Lower leg skin (tissue), 4 donors: ENCODE data around the gene GNG4. TPM values are rescaled to one million over a fixed set of nuclear protein-coding genes. Genes with fewer than 3 reads are reported as not detected.

ENCODE experiments used
- DNase-seq, 2 donors: peaks; one replicate each; pipeline ENCODE4 v3.0.0-alpha.2; 2019; ENCODE audit warnings: low spot score in 2 of 2
- H3K4me3 ChIP-seq: fragments of 200-600 bp; sonication (generic); 2 replicates; pipeline ENCODE4 v1.5.1; 2017; ENCODE audit warnings: mild to moderate bottlenecking, low read depth; ENCODE audit not compliant: poor library complexity, severe bottlenecking
- POLR2A ChIP-seq, 2 donors: fragments of 450-650 bp; IDR thresholded peaks; one replicate each; pipeline ENCODE4 v1.6.1; 2016 to 2017; ENCODE audit warnings: antibody characterized with exemption in 2 of 2, mild to moderate bottlenecking in 1 of 2, moderate library complexity in 1 of 2
- WGBS, 2 donors: methylation state at CpG; one replicate each; pipeline ENCODE4 v1.1.5; 2018; 5-methylcytosine and 5-hydroxymethylcytosine counted together
- intact Hi-C: fragments of 100-400 bp; cut with DNase I; formaldehyde crosslinking; loops from one replicate; pipeline ENCODE4 v1.15.0; 2023; ENCODE audit warnings: low total_unique reads
- total RNA-seq, 4 donors: library from RNA; depleted of rRNA; stranded (reverse); fragments of >200 nt; gene quantifications; one replicate each; pipeline ENCODE4 v1.1.0, GENCODE V29; 2016
- TF ChIP-seq, protein P1 (sequence below), 3 donors: fragments of 450-650 bp; IDR thresholded peaks; one replicate each; pipeline ENCODE4 v1.5.1; 2016; ENCODE audit warnings: antibody characterized with exemption in 3 of 3, mild to moderate bottlenecking in 3 of 3, moderate library complexity in 2 of 3

Gene GNG4
- total RNA-seq, 4 donors from 2014 or later, result 0.12 to 0.39 (median 0.17) TPM; not detected in 1

DNA sequence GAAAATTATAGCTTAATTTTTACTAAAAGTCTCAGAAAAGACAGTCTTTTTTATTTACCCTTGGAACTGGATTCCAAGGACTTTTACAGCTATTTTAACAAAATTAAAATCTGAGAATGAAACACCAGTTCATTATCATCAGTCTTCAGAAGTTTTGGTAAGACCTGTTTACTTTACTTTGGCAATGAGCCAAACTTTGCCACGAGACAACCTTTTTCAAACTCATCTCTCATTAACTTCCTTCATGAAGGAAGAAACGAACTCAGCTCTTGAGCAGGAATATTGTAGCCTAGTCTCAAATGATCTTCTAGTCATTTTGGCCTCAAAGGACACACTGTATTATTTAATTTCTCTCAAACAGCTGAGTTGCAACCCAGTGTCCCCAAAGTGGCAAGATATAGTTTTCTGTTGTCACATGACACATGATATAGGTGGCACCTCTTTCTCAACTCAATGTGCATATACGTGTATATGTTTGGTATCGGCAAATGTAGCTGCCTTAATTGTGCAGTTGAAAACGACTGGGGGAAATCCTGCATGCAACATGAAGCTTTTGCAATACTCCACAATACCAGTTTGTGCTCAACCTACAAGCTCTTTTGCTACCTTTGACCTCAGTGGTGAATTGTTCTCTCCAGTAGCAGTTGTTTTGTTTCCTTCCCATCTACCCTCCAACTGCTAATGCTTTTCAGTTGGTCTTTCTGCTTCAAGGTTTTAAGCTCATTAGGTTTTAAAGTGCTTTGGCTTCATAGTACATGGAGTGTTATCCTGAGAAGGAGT is 8.4 kb upstream of the GNG4 start:
- 56 to 60% methylated on average over 5 of the region's 5 CpGs for WGBS, 2 donors
- no peak overlapping the region for H3K4me3 ChIP-seq
- no peak for DNase-seq
- intact Hi-C loops, result no loop called here
- TF ChIP-seq, protein P1, sequence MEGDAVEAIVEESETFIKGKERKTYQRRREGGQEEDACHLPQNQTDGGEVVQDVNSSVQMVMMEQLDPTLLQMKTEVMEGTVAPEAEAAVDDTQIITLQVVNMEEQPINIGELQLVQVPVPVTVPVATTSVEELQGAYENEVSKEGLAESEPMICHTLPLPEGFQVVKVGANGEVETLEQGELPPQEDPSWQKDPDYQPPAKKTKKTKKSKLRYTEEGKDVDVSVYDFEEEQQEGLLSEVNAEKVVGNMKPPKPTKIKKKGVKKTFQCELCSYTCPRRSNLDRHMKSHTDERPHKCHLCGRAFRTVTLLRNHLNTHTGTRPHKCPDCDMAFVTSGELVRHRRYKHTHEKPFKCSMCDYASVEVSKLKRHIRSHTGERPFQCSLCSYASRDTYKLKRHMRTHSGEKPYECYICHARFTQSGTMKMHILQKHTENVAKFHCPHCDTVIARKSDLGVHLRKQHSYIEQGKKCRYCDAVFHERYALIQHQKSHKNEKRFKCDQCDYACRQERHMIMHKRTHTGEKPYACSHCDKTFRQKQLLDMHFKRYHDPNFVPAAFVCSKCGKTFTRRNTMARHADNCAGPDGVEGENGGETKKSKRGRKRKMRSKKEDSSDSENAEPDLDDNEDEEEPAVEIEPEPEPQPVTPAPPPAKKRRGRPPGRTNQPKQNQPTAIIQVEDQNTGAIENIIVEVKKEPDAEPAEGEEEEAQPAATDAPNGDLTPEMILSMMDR (IDR thresholded peaks at IDR 0.05), result no peak
- TF ChIP-seq POLR2A (IDR thresholded peaks at IDR 0.05), result no peak

DNA sequence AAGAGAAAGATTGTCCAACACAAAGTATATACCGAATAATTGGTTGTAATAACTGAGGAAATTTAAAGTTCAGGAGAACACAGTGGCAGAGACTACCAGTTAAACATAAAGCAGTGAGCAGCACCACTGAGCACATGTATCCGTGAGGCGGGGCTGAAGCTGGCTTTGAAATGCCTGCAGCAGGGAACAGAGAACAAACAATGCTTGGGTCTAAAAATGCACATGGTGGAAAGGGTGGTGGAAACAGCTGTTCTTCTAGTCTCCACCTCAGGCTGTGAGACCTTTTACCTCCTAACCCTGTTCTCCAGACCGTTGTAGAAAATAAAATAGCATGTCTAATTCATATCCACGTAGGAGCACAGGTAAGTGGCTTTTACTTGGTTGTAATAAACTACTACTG is 7.7 kb upstream of the GNG4 start:
- 74 to 81% methylated on average over 5 of the region's 5 CpGs for whole genome bisulfite sequencing, 2 donors
- DNase-seq, result no peak
- intact Hi-C loops, result no loop called here
- no peak overlapping the region for H3K4me3 ChIP-seq
- TF ChIP-seq, protein P1 (IDR thresholded peaks at IDR 0.05), result no peak
- TF ChIP-seq POLR2A (IDR thresholded peaks at IDR 0.05), result no peak

DNA sequence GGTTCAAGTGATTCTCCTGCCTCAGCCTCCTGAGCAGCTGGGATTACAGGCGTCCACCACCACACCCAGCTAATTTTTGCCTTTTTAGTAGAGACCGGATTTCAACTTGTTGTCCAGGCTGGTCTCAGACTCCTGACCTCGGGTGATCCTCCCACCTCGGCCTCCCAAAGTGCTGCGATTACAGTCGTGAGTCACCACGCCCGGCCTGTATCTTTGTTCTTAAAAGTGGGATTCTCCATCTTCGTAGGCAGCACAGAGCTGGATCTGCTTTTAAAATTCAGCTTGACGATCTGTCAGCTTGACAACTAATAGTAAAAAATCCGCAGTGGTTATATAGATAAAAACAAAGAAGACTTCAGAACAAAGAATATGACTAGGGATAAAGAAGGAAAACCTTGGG is 2.8 kb upstream of the GNG4 start:
- 90 to 92% methylated on average over 11 of the region's 11 CpGs for WGBS, 2 donors
- DNase-seq, result peak in 1 of 2 donors; percentile 60
- no peak overlapping the region for H3K4me3 ChIP-seq
- intact Hi-C loops, result no loop called here
- TF ChIP-seq, protein P1 (IDR thresholded peaks at IDR 0.05), result no peak
- TF ChIP-seq POLR2A (IDR thresholded peaks at IDR 0.05), result no peak

DNA sequence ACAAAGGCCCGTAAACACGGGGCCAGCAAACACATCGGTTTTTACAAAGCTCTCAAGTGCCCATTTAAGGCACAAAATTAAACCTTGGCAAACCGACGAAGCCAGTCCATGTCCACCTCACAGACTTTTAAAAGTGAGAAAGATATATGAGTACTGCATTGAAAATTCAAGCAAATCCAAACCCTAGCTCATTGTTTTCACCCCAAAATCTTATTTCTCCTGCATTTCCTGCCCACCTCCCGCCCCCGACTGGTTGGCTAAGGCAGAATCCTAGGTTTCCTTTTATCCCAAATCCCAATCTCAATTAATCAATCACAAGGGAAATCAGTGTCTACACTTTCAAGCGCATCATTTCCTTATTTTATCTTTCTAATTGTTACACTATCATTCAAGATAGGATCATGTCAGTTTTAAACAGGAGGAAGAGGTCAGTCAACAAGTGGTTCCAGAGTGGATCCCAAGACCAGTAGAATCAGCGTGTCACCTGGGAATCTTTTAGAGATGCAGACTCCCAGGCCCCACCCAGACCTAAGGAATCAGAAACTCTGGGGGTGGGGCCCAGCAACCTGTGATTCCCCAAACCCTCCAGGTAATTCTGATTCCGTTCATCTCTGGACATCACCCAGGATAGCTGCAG is 1.7 kb upstream of the GNG4 start:
- TF ChIP-seq, protein P1 (IDR thresholded peaks at IDR 0.05), result no peak
- TF ChIP-seq POLR2A (IDR thresholded peaks at IDR 0.05), result no peak
- H3K4me3 ChIP-seq, result no peak overlapping the region
- peak in 1 of 2 donors; percentile 76 for DNase-seq
- 38 to 65% methylated on average over 10 of the region's 10 CpGs for WGBS, 2 donors
- intact Hi-C loops, result no loop called here

DNA sequence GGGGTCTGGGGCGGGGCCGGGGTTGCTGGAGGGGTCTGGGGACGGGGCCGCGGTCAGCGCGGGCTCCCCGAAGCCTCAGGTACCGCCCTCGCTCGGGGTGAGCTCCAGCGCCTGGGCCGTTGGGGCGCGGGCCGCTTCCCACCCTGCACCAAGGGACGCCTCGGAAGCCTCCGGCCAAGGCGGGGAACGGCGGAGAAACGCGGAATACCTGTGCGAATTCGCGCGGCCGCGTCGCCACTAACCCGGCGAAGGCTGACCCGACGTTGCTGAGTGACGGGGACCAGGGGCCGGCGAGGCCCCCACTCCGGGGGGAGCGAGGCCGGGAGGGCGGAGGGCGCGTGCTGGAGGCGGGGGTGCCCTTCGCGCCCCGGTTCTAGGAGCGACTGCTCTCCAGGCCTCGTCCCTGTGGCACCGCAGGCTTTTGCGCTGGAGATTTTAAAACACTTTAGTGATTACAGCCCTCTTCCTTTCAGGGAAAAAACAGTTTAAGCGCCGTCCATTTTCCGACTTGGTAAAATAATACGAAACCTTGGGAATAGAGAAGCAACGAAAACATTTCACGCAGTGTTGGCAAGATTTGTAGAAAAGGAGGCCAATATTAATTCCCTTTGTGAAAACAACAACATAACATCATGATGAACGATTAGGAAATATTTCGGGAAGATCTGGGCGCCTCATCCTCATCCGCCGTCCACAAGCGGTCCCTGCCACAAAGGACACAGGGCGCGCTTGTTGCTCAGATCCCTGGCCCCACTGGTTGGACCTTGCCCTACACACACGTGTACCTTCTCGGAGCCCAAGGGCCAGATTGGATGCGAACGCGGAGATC is 971 bp upstream of the GNG4 start:
- intact Hi-C loops, result no loop called here
- 4 to 24% methylated on average over 22 to 61 of the region's 71 CpGs for WGBS, 2 donors
- peak in 1 of 2 donors; percentile 80 for DNase-seq
- TF ChIP-seq POLR2A (IDR thresholded peaks at IDR 0.05), result no peak
- TF ChIP-seq, protein P1 (IDR thresholded peaks at IDR 0.05), result no peak
- no peak overlapping the region for H3K4me3 ChIP-seq
